ENCODE results near the gene HOXA6.

The HOXA6 gene

DNA sequence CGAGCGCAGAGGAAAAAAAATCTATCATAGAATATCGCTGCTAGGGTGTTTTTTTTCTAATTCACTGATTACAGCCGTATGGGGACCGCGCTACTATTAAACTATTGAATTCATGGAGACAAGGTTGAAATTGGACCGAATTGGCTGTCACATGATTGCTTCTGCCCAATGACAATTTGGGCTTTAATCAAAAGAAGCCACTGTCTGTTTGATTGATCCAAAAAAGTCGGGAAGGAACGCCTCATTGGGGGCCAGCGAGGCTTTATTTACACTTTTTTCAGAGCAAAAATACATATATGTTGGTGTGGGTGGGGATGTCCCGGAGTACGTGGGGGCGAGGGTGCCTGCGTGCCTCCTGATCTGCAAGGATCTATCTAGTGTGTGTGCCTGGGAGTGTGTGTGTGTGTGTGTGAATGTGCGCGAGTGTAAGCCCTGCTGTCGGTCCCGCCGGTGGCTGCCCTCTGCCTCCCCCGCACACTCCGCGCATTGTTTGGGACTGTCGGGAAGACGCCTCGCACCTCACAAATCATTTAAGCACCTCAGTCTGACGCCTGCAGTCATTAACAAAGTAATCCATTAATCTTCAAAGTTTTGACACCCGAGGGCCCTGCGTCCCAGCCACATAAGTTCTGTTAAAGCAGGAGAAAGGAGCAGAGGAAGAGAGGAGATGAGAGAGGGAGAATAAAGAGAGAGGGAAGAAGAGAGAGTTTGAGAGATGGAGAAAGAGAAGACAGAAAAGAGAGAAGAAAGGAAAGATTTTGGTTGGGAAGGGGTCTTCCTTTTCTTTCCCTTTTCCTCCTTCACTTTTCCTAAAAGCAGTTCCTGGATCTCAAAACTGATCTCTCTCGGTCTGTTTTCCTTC, 44.8 kb downstream of the HOXA6 start, which contains the start of gene HOXA2:
HOXA2 (minus strand) TSS at position 103 of the 862 bp plus-strand sequence. CDS start 183 bp downstream, outside the sequence.
- DNase-seq: no peak
- no peak for TF ChIP-seq CTCF (IDR thresholded peaks at IDR 0.05)
- Histone ChIP-seq H3K27ac (no peak within 1 kb of the TSS), H3K4me1 (peaks cover 0 to 26% (median 15%) of the 10 kb centered on the region in 4 donors), H3K4me3 (peak within 1 kb of the TSS in 1 of 2 donors; percentile 19), H3K36me3 (peaks cover 0 to 2% (median 0%) of the 10 kb centered on the region in 3 donors), H3K27me3 (no peaks in the 10 kb centered on the region), H3K9me3 (no peaks in the 10 kb centered on the region)
- intact Hi-C loops (cut with DNase I; ENCODE audit: low total_unique reads): no loop called here

DNA sequence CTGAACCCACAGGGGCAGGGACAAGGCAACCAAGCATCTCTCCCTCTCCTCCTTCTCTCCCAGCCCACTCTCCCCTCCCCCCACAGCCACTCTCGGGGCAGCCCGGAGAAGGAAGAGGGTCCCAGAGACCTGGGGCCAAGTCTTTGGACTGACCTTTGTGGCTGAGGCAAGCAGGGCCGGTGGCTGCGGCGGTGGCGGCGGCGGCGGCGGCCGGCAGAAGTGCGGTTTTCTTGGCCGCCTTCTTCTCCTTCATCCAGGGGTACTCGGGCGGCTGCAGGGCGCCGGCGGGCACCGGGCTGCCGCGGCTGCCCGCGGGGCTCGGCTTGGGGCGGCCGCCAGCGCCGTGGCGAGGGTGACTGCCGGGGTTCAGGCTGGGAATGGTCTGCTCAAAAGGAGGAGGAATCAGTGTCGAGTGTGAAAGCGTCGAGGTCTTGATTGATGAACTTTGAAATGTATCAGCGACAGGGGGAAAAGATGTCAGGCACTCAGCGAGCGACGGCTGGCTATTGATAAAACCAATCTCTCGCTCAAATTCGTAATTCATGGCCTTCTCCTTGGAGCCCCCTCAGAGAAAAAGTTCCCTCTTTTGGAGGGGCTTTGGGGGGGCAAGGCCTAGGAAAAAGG, 45.5 kb downstream of the HOXA6 start:
- peaks cover 0 to 33% (median 22%) of the 10 kb centered on the region in 4 donors for H3K4me1 ChIP-seq
- intact Hi-C loops (cut with DNase I; ENCODE audit: low total_unique reads): no loop called here

DNA sequence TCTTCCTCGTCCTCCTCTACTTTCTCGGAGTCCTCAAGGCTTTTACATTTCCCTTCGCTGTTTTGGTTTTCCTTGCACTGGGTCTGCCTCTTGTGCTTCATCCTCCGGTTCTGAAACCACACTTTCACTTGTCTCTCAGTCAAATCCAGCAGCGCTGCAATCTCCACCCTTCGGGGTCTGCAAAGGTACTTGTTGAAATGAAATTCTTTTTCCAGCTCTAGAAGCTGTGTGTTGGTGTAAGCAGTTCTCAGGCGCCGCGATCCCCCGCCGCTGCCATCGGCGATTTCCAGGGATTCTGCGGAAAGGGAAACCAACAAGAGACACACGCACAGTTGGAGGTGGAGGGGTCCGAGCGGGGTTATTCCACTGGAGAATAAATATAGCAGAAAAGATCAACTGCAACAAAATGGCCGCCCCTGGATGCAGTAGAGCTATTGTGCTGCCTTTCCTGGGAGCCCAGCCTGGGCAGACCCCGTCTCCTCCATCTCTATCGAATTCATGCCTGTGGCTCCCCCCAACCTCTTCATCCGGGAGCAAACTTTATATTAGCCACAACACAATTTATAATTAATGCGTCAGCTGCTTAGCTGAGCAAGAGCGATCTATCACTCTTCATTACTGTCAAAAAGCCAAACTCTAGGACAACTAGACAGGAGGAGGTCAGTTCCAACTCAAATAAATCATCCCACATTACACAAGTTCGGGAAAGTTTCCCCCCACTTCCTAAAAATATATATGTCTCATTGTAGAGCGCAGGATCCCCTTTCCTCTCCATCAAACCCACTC, 46.2 kb downstream of the HOXA6 start:
- DNase-seq: no peak
- intact Hi-C loops (cut with DNase I; ENCODE audit: low total_unique reads): no loop called here
- peak overlapping the region in 1 of 2 donors; percentile 19 for H3K4me3 ChIP-seq
- H3K9me3 ChIP-seq: no peaks in the 10 kb centered on the region
- H3K27me3 ChIP-seq: no peaks in the 10 kb centered on the region
- H3K27ac ChIP-seq: no peak overlapping the region
- H3K4me1 ChIP-seq: peaks cover 0 to 34% (median 22%) of the 10 kb centered on the region in 4 donors
- H3K36me3 ChIP-seq: no peaks in the 10 kb centered on the region
- TF ChIP-seq CTCF (IDR thresholded peaks at IDR 0.05): no peak

More for the DNA sequence above, 45.5 kb downstream of the HOXA6 start:
- H3K27ac ChIP-seq: no peak overlapping the region
- peak overlapping the region in 1 of 2 donors; percentile 19 for H3K4me3 ChIP-seq
- no peaks in the 10 kb centered on the region for H3K27me3 ChIP-seq
- TF ChIP-seq CTCF (IDR thresholded peaks at IDR 0.05): no peak
- no peak for DNase-seq
- no peaks in the 10 kb centered on the region for H3K36me3 ChIP-seq
- no peaks in the 10 kb centered on the region for H3K9me3 ChIP-seq

- no peak overlapping the region for H3K4me3 ChIP-seq
- no peak for TF ChIP-seq CTCF (IDR thresholded peaks at IDR 0.05)
Measured at GRCh38 chr7:27100694-27101170, 46.8 kb downstream of the HOXA6 start.

More at GRCh38 chr7:27100694-27101170, 46.8 kb downstream of the HOXA6 start:
- H3K27me3 ChIP-seq: no peaks in the 10 kb centered on the region
- intact Hi-C loops (cut with DNase I; ENCODE audit: low total_unique reads): no loop called here
- peaks cover 0 to 34% (median 22%) of the 10 kb centered on the region in 4 donors for H3K4me1 ChIP-seq
- no peak for DNase-seq
- H3K27ac ChIP-seq: no peak overlapping the region
- H3K9me3 ChIP-seq: no peaks in the 10 kb centered on the region
- H3K36me3 ChIP-seq: no peaks in the 10 kb centered on the region

Data from tibial artery (tissue), 4 donors.